Occipital lobe (tissue), 2 donors: Measurements from ENCODE around the gene AAK1. TPM values are rescaled to one million over a fixed set of nuclear protein-coding genes. Genes with fewer than 3 reads are reported as not detected.
"Not testable (repeated sequence)": the region's sequence is repeated elsewhere in the genome, so short reads cannot be mapped to it uniquely, and the experiment has no call there.

Experiments
- DNase-seq: peaks from one replicate; lab custom pipeline; 2025; lab: John Stamatoyannopoulos, UW
- total RNA-seq: library from RNA; depleted of rRNA; stranded (reverse); fragments of >200 nt; gene quantifications from one replicate; pipeline ENCODE4 v1.2.3, GENCODE V29; 2014

The AAK1 gene
- total RNA-seq, 1 donor from 2014 or later: 37.7 TPM

GRCh38 chr2:69575371-69575770 lies 68.2 kb downstream of the AAK1 start:
- DNase-seq: not testable (repeated sequence)

DNA sequence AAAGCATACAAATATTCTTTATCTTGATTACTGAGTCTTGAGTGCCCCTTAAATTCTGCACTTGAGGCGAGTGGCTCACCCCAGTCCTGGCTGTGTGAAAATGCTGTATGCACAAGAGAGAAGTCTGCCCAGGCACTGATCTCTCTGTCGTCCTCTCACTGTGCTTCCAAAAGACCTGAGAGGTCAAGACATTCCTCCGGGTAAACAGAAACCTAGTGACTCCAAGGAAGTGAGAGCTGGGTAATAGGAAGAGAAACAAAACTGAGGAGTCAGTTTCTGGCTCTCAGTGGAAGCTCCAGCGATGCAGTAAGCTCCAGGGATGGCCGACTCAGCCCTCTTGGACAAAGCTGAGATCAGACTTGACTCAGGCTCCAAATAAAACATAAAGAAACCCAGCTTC lies 70.9 kb downstream of the AAK1 start:
- no peak for DNase-seq

GRCh38 chr2:69571189-69571588 lies 72.3 kb downstream of the AAK1 start:
- DNase-seq: no peak

GRCh38 chr2:69570474-69570873 lies 73.1 kb downstream of the AAK1 start:
- DNase-seq: no peak

DNA sequence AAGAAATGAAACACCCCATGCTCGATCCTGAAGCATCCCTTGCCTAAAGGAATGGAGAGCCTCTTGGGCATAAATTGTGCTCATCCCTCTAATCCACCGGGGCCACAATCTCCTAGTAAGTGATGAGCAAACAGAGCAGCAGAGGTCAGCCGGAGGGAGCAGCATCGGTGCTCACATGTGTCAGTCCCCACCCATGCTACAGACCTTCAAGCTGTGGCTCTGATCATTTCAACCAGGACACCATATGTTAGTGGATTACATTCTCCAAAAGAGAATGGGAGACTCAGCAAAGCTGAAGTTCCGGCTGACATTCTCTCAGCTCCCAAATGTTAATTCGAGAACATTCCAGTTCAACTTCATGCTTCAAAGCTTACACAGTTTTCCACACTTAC lies 75.6 kb downstream of the AAK1 start:
- no peak for DNase-seq

DNA sequence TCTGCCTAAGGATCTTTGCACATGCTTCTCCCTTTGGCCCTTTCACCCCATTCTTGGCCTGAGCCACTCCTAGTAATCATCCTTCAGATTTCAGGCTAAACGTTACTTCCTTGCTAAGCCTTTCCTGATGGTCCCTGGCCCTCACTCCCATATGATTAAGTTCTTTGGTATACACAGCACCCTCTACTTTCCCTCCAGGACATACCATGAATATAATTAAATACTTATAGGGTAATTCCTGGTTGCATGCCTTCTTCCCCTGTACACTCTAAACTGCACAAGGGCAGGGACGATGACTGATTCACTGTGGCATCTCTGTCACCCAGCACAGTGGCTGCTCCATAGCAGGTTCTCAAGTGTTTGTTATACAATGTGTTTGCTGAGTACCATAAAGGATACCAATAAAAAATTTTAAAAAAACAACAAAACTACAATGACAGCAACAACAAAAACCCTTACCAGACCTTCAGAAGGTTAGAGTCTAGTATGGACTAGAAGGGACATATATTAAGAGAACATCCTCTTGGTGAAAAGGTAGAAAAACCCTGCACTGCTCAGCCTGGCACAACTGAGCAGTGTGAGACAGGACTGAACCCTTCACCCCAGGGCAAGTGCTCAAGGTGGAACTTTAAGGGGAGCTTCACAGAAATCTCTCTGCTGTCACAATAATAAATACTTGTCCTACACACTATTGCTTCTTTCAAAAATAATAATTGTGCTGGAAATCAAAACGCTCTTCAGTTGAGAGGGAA lies 76.2 kb downstream of the AAK1 start:
- no peak for DNase-seq

GRCh38 chr2:69566669-69567068 lies 76.9 kb downstream of the AAK1 start:
- no peak for DNase-seq

GRCh38 chr2:69565431-69565839 lies 78.1 kb downstream of the AAK1 start:
- peak; percentile 10 for DNase-seq

DNA sequence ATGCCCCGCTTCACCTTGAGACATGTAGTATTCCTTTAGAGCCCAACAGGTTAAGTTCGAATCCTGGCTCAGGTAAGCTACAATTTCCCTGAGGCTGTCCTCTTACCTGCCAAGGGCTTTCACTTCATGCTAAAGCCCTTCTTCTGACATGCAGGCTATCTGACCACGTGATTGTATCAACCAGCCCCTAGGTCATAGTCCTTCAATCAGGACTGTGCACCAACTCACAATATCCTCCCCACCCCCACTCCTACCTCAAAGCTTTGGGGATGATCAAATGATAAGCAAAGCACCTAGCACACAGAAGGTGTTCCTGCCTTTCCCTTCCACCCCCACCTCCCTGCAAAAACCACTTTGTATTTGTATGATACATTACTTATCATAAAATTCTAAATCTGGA lies 78.9 kb downstream of the AAK1 start:
- DNase-seq: no peak

- DNase-seq: no peak
Observed at GRCh38 chr2:69563021-69563420, 80.5 kb downstream of the AAK1 start.

DNA sequence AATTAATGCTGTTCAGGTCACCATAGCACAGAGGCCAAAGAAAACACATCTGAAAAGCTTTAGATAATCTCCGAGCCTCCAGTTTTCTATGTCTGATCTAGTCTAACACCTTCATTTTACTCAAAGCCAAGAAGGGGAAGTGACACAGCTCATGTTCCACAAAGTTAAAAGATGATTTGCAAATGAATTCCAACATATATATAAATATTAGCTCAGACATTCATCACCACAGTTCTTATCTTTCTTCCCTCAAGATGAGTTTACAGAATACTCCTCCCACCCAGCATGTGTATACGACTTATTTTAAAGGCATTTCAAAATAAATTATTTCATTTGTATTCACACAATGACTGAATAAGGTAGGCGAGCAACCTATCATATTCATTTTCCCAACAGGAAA lies 82.4 kb downstream of the AAK1 start:
- no peak for DNase-seq

DNA sequence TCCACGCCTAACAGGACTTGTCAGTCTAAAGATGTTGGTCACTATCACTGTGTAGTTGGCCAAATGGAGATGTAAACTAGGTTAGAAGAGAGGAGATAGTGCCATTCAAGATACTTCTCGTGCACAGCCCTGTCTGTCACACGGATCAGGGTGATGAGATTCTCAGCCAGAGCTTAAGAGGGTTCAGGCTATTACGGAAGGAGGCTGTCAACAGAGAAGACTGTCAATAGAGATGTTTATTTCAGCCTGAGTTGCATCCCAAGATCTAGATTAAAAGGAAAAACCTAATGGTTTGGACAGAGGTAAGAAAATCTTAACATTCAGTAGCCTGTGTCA lies 83.4 kb downstream of the AAK1 start:
- DNase-seq: no peak

DNA sequence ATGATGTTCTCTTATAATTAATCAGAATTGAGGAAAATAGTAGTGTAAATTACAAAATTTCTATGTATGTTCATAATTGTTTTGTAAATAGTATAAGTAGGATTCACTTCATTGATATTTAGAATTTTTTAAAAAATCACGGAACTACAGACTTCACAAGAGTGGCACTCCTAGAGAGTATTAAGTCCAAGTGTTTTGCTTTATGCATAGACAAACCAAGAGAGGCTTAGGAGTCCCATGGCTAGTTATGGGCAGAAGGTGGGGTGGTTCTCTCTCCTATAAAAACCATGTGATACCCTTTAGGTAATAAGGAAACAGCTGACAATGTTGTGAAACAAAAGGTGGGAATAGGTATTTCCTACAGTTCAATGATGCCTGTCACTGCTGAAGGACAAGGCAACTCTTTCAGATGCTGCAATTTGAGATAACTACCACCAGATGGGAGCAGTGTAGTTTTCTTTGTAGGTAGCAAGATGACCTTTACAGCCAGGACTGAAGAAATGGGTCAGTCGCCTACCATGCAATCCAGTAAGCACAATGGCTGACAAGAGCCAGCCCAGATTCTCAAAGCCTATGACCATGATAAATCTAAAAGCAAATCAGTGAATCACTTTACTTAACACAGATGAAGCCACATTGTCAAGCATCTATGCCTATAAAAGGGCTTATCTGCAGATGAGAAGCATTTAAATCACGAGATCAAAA lies 83.9 kb downstream of the AAK1 start:
- no peak for DNase-seq

- DNase-seq: no peak
Observed at GRCh38 chr2:69556008-69556407, 87.5 kb downstream of the AAK1 start.

GRCh38 chr2:69554981-69555380 lies 88.6 kb downstream of the AAK1 start:
- no peak for DNase-seq

GRCh38 chr2:69554568-69554967 lies 89.0 kb downstream of the AAK1 start:
- no peak for DNase-seq

DNA sequence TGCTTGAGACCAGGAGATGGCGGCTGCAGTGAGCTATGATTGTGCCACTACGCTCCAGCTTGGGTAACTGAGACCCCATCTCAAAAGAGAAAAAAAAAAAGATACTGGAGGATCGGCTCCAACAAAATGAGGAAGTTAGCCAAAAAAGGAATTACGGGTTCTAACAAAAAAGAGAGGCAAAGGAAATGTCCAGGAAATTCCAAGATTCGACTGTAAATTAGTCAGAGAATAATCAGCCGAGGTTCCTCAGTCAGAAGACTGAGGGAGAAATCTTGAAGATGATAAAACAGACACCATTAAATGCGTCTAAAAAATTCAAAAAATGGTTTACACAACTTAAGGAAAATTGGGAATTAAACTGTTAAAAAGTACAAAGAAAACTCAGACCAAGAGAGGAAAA lies 89.5 kb downstream of the AAK1 start:
- no peak for DNase-seq

DNA sequence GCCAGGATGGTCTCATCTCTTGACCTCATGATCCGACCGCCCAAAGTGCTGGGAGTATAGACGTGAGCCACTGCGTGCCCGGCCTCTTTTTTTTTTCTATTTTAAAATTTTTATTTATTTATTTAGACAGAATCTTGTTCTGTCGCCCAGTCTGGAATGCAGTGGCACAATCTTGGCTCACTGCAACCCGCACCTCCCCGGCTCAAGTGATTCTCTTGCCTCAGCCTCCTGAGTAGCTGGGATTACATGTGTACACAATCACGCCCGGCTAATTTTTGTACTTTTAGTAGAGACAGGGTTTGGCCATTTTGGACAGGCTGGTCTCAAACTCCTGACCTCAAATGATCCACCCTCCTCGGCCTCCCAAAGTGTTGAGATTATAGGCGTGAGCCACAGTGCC lies 93.0 kb downstream of the AAK1 start:
- not testable (repeated sequence) for DNase-seq

DNA sequence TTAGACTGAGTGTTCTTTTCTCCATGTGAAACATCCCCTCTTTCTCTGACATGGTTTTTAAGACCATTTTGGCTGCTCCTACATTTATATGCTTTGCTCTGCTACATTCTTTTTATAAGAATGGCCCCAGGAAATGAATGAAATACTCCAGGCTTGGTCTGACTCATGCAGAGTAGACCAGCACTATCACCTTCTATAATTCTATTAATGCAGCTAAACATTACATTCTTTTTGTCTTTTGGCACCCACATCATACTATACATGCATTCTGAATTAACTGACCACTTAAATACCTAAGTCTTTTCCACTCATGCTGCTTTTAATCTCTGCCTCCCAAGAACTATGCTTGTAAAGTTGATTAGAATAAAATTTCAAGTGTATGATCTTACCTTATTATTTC lies 94.1 kb downstream of the AAK1 start:
- no peak for DNase-seq

DNA sequence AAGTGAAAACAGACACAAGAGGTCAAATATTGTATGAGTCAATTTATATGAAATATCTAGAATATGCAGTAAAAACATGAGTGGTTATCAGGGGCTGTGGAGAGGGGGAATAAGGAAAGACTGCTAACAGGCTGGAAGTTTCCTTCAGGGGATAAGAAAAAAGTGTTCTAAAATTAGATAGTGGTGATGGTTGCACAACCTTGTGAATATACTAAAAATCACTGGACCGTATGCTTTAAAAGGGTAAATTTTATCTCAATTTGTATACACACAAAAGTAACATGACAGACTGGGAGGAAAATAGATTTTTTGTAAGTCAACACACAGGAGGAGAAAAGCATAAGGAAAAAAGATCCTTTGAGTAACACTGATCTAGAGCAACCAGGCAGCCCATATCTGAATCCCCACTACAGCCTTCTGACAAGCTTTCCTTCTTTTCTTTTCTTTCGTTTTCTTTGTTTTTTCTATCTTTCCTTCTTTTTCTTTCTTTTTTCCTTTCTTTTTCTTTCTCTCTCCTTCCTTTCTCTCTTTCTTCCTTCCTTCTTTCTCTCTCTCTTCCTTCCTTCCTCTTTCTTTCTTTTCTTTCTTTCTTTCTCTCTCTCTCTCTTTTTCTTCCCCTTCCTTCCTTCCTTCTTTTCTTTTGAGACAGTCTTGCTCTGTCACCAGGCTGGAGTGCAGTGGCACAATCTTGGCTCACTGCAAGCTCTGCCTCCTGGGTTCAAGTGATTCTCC lies 95.4 kb downstream of the AAK1 start:
- DNase-seq: no peak

DNA sequence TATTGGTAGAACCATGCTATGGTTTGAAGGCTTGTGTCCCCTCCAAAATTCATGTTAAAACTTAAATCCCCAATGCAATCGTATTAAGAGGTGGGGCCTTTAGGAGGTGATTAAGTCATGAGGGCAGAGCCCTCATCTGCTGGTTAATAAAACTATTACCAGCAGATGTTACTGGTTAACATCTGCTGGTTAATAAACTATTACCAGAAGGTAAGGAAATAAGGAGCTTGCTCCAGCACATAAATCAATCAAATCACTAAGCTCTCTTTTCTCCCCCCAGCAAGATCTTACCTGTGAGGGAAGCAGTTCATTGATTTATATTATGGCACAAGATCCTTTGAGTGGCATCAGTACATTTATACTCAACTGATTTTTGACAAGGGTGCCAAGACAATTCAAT lies 96.9 kb downstream of the AAK1 start:
- DNase-seq: no peak

DNA sequence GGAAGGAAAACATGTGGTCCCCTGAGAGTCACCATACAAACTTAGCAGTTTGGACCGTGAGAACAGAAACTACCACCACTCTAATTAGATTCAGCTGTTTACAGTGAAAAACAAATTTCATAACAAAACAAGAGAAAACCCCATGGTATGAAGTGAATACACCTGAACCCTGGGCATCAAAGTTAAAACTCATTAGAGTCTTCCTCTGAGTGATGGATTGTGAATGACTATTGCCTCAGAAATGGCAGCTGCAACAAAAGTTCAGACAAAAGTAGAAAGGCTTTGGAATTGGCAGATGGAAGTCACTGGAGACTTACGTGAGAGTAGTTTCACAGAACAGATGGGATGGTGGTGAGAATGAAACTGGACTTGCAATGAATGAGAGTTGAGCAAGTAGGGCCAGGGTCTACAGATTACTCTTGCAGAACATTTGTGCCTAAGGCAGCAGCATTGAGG lies 98.0 kb downstream of the AAK1 start:
- DNase-seq: no peak

DNA sequence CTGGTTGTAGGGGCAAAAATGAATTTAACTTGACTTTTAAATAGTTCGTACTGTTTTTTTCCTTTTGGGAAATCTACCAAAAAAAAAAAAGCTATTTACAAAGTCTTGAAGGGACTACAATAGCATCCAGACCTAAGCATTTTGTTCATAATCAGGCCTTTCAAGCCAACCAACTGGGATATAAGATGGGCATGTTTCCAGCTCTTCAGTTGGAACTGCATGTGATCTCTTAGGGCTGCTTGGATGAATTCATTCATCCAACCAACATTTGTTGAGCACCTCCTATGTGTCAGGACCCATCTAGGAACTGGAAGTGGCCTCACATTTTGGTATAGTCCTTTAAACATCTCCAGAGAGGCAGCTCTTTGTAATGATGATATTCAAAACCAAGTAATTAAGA lies 98.6 kb downstream of the AAK1 start:
- DNase-seq: no peak
